Esophagus squamous epithelium (tissue), 4 donors: Measurements from ENCODE around the gene SDHAF3.

Experiments
- POLR2A ChIP-seq, 4 donors: fragments of 450-650 bp; IDR thresholded peaks; one replicate each; pipeline ENCODE4 v1.6.1; 2017; ENCODE audit warnings: antibody characterized with exemption in 4 of 4, mild to moderate bottlenecking in 4 of 4, moderate library complexity in 3 of 4
- TF ChIP-seq, protein P1 (sequence below), 6 experiments: fragments of 450-650 bp in 4 of 6; fragments of 200-600 bp in 2 of 6; sonication (generic) in 2 of 6; IDR thresholded peaks; one replicate each; pipeline ENCODE4 v1.5.1; 2016 to 2019; ENCODE audit warnings: antibody characterized with exemption in 6 of 6, mild to moderate bottlenecking in 4 of 6, moderate library complexity in 4 of 6

DNA sequence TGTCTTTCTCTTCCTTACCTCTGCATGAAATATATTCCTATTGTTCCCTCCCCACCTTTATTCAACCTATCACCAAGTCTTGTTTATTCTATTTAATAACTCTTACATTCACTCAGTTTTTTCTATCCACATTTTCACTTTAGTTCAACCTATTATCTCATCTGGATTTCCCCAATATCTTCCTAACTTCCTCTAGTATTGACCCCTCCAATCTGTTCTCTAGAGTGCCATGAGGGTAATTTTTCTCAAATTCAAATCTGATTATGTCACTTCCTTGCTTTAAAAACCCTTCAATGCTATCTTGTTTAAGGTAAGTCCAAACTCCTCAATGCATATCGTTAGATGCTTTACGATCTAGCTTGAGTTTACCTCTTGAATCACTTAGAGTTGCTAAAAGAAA is 86.5 kb downstream of the SDHAF3 start:
- TF ChIP-seq POLR2A (IDR thresholded peaks at IDR 0.05) = no peak
- TF ChIP-seq, protein P1, sequence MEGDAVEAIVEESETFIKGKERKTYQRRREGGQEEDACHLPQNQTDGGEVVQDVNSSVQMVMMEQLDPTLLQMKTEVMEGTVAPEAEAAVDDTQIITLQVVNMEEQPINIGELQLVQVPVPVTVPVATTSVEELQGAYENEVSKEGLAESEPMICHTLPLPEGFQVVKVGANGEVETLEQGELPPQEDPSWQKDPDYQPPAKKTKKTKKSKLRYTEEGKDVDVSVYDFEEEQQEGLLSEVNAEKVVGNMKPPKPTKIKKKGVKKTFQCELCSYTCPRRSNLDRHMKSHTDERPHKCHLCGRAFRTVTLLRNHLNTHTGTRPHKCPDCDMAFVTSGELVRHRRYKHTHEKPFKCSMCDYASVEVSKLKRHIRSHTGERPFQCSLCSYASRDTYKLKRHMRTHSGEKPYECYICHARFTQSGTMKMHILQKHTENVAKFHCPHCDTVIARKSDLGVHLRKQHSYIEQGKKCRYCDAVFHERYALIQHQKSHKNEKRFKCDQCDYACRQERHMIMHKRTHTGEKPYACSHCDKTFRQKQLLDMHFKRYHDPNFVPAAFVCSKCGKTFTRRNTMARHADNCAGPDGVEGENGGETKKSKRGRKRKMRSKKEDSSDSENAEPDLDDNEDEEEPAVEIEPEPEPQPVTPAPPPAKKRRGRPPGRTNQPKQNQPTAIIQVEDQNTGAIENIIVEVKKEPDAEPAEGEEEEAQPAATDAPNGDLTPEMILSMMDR (IDR thresholded peaks at IDR 0.05) = no peak
